22Rv1 (cell line): Measurements from ENCODE around the gene TNFRSF17.

Experiments
- H3K27ac ChIP-seq: fragments of 450-650 bp; 2 replicates; pipeline ENCODE4 v1.5.1; 2017
- ZFX ChIP-seq: fragments of 450-650 bp; IDR thresholded peaks from 2 replicates; pipeline ENCODE4 v1.6.1; 2017; ENCODE audit warnings: antibody characterized with exemption, borderline replicate concordance
- TF ChIP-seq, protein P1 (sequence below): fragments of 450-650 bp; IDR thresholded peaks from 2 replicates; pipeline ENCODE4 v1.5.1; 2017; ENCODE audit warnings: mild to moderate bottlenecking

Gene TNFRSF17

GRCh38 chr16:11977376-11978041, 12.5 kb downstream of the TNFRSF17 start:
- TF ChIP-seq, protein P1, sequence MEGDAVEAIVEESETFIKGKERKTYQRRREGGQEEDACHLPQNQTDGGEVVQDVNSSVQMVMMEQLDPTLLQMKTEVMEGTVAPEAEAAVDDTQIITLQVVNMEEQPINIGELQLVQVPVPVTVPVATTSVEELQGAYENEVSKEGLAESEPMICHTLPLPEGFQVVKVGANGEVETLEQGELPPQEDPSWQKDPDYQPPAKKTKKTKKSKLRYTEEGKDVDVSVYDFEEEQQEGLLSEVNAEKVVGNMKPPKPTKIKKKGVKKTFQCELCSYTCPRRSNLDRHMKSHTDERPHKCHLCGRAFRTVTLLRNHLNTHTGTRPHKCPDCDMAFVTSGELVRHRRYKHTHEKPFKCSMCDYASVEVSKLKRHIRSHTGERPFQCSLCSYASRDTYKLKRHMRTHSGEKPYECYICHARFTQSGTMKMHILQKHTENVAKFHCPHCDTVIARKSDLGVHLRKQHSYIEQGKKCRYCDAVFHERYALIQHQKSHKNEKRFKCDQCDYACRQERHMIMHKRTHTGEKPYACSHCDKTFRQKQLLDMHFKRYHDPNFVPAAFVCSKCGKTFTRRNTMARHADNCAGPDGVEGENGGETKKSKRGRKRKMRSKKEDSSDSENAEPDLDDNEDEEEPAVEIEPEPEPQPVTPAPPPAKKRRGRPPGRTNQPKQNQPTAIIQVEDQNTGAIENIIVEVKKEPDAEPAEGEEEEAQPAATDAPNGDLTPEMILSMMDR: no peak
- TF ChIP-seq ZFX: no peak
- no peak overlapping the region for H3K27ac ChIP-seq

- TF ChIP-seq, protein P1: no peak
- no peak for TF ChIP-seq ZFX
- no peak overlapping the region for H3K27ac ChIP-seq
Observed at GRCh38 chr16:11978080-11978479, 13.1 kb downstream of the TNFRSF17 start.

- TF ChIP-seq, protein P1: no peak
- TF ChIP-seq ZFX: no peak
- H3K27ac ChIP-seq: no peak overlapping the region
Observed at GRCh38 chr16:11979013-11979672, 14.1 kb downstream of the TNFRSF17 start.

- H3K27ac ChIP-seq: no peak overlapping the region
- TF ChIP-seq, protein P1: no peak
- no peak for TF ChIP-seq ZFX
Observed at GRCh38 chr16:11980136-11980844, 15.3 kb downstream of the TNFRSF17 start.

- H3K27ac ChIP-seq: no peak overlapping the region
- TF ChIP-seq ZFX: no peak
- TF ChIP-seq, protein P1: no peak
Observed at GRCh38 chr16:11985250-11985649, 20.2 kb downstream of the TNFRSF17 start.

DNA sequence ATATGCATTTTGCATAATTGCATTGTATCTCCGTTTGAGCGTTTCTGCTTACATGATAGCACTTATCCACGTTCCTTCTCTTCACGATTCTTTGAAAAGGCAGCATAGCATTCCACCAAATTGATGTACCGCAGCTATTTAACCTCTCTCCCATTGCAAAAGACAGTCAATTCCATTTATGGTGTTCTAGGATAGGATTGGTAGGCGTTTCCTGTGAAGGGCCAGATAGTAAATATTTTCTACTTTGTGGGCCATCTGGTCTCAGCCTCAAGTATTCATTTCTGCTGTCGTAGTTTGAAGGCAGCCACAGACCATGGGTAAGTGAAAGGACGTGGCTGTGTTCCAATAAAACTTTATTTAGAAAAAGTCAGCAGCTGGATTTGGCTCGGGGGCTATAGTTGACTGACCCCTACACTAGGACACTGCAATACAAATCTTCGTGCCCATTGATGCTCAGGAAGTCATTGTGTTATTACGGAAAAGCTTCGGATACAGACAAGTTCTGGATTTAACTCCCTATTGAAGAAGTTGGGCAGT, 21.6 kb downstream of the TNFRSF17 start:
- TF ChIP-seq, protein P1: no peak
- TF ChIP-seq ZFX: no peak
- no peak overlapping the region for H3K27ac ChIP-seq
